Activated CD4-positive, CD25-positive, alpha-beta regulatory T cell treated with anti-CD3 and anti-CD28 coated beads, Interleukin-2, amount 50 U/mL, for 72 hours (primary cell): Measurements from ENCODE around the gene ME3.
"Not testable (repeated sequence)": the region's sequence is repeated elsewhere in the genome, so short reads cannot be mapped to it uniquely, and the experiment has no call there.

Source experiments
- DNase-seq: peaks from one replicate; pipeline ENCODE4 v3.0.0; 2021

ME3 gene

DNA sequence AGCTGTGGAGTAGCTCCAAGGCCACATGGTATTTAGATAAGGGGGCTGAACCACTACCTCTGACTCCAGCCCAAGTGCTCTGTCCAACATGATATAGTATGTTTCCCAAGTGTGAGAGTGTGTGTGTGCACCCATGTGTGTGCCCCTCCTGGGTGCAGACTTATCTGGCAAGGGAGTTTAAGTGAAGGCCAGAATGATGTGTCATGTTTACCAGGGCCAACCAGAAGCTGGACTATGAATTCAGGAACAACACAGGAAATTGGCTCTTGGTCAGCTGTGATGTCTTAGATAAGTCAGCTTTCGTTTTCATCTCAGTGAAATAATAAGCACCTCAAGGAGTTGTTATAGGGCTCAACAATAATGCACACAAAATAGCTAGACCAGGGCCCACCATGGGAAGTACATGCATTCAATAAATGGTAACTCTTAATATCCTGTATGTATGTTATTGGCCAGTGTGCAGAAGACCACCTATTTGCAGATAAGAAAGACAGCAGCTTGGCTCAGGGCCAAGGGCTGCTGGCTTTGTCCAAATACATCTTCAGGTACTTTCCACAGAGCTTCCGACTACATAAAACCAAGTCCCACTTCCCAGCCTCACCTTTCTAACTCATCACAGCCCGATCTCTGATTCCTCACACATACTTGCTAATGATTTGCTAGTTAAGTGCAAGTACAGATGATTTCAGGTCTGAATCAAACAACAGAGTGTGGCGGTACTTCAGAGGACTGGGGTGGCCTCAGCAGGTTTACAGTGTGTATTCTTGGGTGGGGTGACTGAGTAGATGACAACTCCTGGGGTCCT, 120.9 kb downstream of the ME3 start:
- no peak for DNase-seq

- DNase-seq: no peak
These were observed 121.7 kb downstream of the ME3 start for GRCh38 chr11:86550757-86551156.

GRCh38 chr11:86548271-86548917, 124.0 kb downstream of the ME3 start:
- DNase-seq: no peak

DNA sequence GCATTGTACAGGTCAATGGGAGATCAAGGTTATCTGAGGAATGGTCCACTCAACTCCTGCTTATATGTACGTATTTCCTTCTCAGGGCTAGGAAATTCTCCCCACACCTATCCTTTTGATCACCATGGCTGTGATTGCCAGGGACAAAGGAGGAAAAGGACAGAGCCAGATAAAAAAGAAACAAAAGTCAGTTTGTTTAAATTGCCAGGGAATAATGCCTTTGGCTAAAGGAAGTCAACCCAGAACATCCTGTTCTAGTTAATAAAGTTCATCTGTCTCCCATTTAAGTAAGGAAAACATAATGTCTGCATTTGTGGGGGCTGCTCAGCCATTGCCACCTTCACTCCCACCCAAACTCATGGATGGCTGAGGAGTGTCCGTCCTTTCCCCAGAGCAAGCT, 124.7 kb downstream of the ME3 start:
- DNase-seq: no peak

DNA sequence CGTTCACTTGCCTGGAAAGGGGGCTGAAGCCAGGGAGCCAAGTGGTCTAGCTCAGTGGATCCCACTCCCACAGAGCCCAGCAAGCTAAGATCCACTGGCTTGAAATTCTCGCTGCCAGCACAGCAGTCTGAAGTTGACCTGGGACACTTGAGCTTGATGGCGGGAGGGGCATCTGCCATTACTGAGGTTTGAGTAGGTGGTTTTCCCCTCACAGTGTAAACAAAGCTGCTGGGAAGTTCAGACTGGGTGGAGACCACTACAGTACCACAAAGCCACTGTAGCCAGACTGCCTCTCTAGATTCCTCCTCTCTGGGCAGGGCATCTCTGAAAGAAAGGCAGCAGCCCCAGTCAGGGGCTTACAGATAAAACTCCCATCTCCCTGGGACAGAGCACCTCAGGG, 131.1 kb downstream of the ME3 start:
- not testable (repeated sequence) for DNase-seq

DNA sequence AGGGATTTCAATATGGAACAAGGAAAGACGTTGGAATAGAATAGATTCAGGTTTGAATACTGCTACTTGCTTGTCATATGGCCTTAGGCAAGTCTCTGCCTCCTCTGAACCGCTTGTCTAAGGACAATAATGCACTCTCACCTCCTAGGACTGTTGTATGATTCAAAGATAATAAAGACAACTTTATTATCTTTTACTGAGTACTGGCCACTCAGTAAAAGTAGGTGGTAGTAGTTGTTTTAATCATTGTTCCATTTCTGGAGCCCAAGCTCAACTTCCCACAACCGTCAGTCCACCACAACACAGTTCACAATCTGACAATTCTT, 134.2 kb downstream of the ME3 start:
- no peak for DNase-seq

GRCh38 chr11:86537541-86538222, 134.7 kb downstream of the ME3 start:
- no peak for DNase-seq

DNA sequence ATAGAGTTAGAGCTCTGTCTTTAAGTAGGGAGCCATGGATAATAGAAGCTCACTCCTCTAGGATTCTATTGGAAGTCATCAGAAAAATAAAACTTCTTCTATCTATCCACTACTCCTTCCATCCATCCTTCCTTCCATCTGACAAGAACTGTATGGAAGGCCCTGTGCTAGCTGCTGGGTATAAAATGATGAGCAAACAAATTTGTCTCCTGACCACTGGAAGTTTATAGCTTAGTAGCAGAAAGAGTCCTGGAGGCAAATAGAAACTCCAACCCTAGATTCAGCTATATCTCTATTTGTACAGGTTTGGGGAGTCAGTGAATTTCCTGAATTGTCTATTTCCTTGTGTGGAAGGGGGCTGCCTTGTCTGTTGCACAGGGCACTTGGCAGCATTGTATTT, 136.6 kb downstream of the ME3 start:
- no peak for DNase-seq

DNA sequence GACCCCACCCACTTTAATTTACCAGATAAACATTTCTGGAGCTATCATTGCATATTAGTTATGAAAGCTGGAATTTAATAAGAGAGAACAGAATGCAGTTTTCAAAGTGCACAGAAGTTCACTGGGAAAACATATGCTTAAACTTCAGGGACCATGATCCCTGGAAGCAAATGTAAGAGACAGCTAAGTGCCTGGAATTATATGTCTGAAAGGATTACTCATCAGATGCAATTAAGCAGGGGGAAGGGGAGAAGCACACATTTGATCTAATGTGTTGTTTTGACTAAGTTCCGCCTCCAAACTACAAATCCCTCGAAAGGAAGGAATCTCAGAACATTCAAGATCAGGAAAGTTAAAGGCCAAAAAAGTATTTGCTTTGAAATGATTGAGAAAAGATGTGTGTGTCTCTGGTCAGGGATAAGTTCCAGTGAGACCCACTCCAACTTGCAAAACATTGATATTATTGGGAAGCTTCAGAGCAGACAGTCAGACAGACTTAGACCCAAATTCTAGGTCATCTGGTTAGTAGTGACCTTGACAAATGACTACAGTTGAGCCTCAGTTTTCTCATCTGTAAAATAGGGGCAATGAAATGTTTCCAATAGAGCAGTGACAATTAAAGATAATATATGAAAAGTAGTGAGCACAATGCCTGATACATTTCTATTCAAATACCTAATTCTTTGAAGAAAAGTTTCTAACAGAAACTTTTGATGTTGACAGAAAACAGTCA, 147.6 kb downstream of the ME3 start:
- no peak for DNase-seq

DNA sequence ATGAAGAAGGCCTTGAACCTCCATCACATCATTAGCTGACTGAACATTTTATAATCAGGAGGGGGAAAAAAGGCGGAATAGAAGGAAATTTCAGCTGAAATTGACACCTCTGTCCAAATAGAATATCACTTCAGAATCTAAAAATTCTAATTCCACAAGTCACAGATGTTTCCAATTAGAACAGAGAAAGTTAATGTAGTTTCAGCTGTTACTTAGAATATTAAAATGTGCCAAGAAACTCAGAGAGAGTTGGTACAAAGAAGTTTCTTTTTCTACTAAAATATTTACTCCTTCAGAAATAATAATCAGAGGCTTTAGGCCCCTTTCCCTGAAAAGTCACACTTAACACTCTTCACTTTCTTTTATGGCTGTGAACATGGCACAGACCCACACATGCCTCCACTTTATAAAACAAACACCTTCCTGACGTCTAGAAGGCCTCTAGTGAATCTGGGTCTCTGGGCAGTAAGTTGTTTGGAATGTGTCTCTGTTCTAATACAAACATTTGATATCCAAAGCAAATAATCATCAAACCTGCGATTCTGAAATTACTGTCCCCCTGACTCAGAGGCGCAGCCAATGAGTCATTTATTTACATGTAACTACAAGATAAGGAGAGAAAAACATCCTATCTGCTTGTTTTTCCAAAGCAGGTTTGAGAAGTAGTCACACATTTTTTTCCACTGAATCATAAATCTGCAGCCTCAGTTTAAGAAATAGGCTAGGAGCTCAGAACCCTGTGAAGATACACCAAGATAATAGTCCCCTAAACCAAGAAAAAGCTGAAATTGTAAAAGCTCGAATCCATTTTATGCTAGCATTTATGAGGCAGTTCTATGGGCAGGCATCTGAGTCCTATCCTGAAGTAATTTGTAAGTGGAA, 148.4 kb downstream of the ME3 start:
- DNase-seq: no peak

DNA sequence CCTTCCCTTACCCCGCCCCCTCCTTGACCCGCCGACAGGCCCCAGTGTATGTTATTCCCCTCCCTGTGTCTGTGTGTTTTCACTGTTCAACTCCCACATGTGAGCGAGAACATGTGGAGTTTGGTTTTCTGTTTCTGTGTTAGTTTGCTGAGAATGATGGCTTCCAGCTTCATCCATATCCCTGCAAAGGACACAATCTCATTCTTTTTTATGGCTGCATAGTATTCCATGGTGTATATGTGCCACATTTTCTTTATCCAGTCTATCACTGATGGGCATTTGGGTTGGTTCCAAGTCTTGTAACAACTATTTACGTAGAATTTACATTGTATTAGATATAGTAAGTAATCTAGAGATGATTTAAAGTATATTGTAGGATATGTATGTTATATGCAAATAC, 149.9 kb downstream of the ME3 start:
- DNase-seq: not testable (repeated sequence)

DNA sequence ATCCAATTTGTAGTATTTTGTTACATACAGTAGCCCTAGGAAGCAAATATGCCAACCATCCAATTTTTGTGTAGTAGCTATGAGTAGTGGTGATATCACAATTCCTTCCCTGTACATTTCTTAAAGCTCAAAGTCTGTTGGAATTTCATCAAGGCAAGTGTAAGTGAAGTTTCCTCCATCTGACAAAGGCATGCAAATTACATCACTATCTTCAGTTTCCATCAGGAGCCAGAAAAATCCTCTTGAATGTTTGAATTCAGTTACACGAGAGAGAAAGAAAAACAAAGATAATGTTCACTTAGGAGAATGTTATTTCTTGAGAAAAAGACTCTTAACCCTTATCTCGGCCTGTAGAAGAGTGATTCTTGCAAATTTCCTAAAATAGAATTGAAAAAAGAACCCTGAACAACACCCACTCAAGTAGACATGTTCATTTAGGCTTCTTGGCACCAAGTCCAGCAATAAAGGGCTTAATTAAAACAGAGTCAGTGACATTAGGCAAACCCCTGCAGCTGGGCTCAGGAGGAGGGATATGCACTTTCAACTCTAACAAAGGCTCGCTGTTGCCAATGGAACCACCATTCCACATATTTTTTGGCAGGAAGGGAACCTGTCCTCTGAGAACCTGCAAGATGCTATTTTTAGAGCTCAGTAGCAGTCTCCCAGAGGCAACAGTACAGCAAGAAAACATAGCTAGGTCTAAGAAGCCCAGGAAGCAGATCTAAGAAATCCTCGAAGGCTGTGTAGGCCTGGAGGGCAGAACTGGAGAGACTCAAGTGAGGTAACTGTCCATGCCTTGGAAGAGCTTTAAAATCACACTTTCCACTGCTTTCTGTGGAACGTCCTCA, 153.1 kb downstream of the ME3 start:
- no peak for DNase-seq

GRCh38 chr11:86518211-86518610, 154.2 kb downstream of the ME3 start:
- no peak for DNase-seq

- no peak for DNase-seq
These were observed 154.9 kb downstream of the ME3 start for GRCh38 chr11:86517557-86517956.

- no peak for DNase-seq
These were observed 156.9 kb downstream of the ME3 start for GRCh38 chr11:86515297-86516094.

DNA sequence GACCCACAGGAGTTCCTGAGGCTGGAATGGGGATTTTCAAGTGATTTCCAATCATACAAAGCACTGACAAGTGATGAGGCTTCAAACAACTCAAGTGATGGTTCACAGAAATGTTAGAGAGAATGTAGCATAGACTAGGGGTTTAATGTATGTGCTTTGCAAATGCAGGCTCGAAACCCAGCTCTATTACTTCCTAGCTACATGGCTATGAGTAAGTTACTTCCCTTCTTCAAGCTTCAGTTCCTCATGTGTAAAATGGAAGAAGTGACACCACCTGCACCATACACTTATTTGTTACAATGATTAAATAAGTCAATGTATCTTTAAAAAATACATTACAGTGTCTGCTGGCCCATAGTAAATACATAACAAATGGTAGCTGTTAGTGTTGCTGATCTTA, 158.0 kb downstream of the ME3 start:
- no peak for DNase-seq

DNA sequence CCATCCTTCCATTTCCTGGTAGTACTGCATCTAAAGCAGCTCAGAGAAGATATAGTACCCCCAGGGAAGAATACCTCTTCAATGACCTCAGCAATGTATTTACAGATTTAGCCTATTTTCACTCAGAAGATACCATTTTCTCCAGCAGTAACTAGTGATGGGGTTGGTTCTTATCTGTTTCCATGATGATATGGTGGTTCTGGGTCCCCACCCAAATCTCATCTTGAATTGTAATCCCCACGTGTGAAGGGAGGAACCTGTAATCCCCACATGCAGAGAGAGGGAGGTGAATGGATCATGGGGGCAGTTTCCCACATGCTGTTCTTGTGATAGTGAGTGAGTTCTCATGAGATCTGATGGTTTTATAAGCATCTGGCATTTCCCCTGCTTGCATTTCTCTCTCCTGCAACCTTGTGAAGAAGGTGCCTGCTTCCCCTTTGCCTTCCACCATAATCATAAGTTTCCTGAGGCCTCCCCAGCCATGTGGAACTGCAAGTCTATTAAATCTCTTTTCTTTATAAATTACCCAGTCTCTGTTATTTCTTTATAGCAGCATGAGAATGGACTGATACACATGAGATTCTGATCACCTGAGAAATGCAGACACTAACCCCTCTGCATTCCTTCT, 158.6 kb downstream of the ME3 start:
- DNase-seq: no peak

- DNase-seq: no peak
These were observed 159.3 kb downstream of the ME3 start for GRCh38 chr11:86513138-86513537.

- DNase-seq: no peak
These were observed 161.3 kb downstream of the ME3 start for GRCh38 chr11:86511086-86511551.

GRCh38 chr11:86510674-86511073, 161.7 kb downstream of the ME3 start:
- no peak for DNase-seq
